A673 (cell line): ENCODE measurements around the gene RAPGEF4.

Source experiments
- EZH2 ChIP-seq: fragments of 200-600 bp; sonication (generic); IDR thresholded peaks from 2 replicates; pipeline ENCODE4 v1.6.1; 2017; ENCODE audit warnings: borderline replicate concordance, low read depth, mild to moderate bottlenecking, mixed read lengths, antibody characterized with exemption, low read length; ENCODE audit not compliant: poor library complexity, severe bottlenecking
- TF ChIP-seq, protein P1 (sequence below): fragments of 300-800, 200-600 bp; sonication (generic); conservative IDR thresholded peaks from 2 replicates; pipeline ENCODE4 v1.5.1; 2017; ENCODE audit warnings: low read depth, mild to moderate bottlenecking, antibody characterized with exemption, low read length, moderate library complexity, mixed read lengths

DNA sequence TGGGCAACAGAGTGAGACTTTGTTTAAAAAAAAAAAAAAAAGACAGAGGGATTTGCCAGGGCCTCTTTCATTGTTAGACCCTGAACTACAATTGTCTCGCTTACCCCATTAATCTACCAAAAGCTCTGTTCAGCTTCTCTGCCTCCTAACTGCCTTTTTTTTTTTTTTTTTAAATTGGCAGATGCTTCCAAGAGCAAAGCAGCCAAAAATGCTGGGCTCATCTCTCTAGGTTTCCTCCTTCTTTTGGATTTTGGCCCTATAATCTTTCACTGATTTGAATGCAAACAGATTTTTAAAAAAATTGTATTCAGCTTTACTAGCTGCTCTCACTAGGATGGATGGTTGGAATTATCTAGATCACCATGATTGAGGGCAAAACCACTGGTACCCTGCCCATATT, 33.2 kb upstream of the RAPGEF4 start:
- TF ChIP-seq, protein P1, sequence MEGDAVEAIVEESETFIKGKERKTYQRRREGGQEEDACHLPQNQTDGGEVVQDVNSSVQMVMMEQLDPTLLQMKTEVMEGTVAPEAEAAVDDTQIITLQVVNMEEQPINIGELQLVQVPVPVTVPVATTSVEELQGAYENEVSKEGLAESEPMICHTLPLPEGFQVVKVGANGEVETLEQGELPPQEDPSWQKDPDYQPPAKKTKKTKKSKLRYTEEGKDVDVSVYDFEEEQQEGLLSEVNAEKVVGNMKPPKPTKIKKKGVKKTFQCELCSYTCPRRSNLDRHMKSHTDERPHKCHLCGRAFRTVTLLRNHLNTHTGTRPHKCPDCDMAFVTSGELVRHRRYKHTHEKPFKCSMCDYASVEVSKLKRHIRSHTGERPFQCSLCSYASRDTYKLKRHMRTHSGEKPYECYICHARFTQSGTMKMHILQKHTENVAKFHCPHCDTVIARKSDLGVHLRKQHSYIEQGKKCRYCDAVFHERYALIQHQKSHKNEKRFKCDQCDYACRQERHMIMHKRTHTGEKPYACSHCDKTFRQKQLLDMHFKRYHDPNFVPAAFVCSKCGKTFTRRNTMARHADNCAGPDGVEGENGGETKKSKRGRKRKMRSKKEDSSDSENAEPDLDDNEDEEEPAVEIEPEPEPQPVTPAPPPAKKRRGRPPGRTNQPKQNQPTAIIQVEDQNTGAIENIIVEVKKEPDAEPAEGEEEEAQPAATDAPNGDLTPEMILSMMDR = no peak
- no peak for TF ChIP-seq EZH2
